DND-41 (cell line): ENCODE results near the gene SLC17A9.

Experiments used
- EZH2 ChIP-seq: IDR thresholded peaks from 3 replicates; pipeline ENCODE4 v1.6.1; 2012; ENCODE audit warnings: borderline replicate concordance, low read depth, mild to moderate bottlenecking, moderate library complexity, low read length, inconsistent platforms; ENCODE audit not compliant: severe bottlenecking
- TF ChIP-seq, protein P1 (sequence below): IDR thresholded peaks from 2 replicates; pipeline ENCODE4 v1.5.1; 2012; ENCODE audit warnings: borderline replicate concordance, low read length, moderate library complexity, mild to moderate bottlenecking; ENCODE audit not compliant: poor library complexity, severe bottlenecking; ENCODE audit errors: extremely low read depth

DNA sequence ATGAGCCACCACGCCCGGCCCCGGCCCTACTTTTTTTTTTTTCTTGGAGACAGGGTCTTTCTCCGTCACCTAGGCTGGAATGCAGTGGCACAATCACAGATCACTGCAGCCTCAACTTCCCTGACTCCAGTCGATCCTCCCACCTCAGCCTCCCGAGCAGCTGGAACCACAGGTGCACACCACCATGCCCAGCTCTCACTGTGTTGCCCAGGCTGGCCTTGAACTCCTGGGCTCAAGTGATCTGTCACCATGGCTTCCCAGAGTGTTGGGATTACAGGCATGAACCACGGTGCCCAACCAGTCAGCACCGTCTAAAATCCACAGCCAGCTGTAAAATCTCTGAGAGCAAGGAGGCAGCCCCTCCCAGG lies 17.4 kb downstream of the SLC17A9 start:
- TF ChIP-seq, protein P1, sequence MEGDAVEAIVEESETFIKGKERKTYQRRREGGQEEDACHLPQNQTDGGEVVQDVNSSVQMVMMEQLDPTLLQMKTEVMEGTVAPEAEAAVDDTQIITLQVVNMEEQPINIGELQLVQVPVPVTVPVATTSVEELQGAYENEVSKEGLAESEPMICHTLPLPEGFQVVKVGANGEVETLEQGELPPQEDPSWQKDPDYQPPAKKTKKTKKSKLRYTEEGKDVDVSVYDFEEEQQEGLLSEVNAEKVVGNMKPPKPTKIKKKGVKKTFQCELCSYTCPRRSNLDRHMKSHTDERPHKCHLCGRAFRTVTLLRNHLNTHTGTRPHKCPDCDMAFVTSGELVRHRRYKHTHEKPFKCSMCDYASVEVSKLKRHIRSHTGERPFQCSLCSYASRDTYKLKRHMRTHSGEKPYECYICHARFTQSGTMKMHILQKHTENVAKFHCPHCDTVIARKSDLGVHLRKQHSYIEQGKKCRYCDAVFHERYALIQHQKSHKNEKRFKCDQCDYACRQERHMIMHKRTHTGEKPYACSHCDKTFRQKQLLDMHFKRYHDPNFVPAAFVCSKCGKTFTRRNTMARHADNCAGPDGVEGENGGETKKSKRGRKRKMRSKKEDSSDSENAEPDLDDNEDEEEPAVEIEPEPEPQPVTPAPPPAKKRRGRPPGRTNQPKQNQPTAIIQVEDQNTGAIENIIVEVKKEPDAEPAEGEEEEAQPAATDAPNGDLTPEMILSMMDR: no peak
- TF ChIP-seq EZH2: no peak
